ENCODE results near the gene USP40.

DNA sequence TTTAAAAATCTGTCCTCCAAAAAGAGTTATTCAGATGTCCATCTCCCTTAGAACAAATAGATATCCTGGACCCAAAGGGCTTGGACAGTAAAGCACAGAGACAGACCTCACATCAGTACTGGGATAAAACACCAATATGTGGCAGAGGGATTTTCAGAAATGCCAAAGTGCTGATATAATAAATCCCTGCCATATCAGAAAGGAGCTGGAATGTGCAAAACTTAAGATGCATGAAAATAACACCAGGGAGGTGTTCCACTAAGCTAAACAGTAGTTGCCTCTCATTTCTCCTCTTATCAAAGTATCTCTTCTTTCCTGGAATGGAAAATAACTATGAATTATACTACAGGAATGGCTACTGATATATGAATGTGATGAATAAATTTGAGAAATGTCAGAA, 13.2 kb downstream of the USP40 start:
- TF ChIP-seq CTCF (IDR thresholded peaks at IDR 0.05) (no peak), ESRRA (CRISPR knock-in tag; IDR thresholded peaks at IDR 0.05; ENCODE audit: borderline replicate concordance) (no peak), HMGA2 (CRISPR knock-in tag; IDR thresholded peaks at IDR 0.05) (no peak), CREB1 (CRISPR knock-in tag; IDR thresholded peaks at IDR 0.05) (no peak), NR3C1 (CRISPR knock-in tag; conservative IDR thresholded peaks at IDR 0.05; ENCODE audit: low read depth) (no peak), ZSCAN18 (CRISPR knock-in tag; IDR thresholded peaks at IDR 0.05) (no peak), PRDM15 (CRISPR knock-in tag; IDR thresholded peaks at IDR 0.05) (no peak), MYBL2 (CRISPR knock-in tag; IDR thresholded peaks at IDR 0.05) (no peak), EMX1 (CRISPR knock-in tag; IDR thresholded peaks at IDR 0.05) (no peak), RELA (CRISPR knock-in tag; IDR thresholded peaks at IDR 0.05; ENCODE audit: borderline replicate concordance) (no peak), NR1H2 (CRISPR knock-in tag; IDR thresholded peaks at IDR 0.05) (no peak), FOXP1 (CRISPR knock-in tag; IDR thresholded peaks at IDR 0.05; ENCODE audit: borderline replicate concordance) (no peak)
- TF ChIP-seq, protein P1, sequence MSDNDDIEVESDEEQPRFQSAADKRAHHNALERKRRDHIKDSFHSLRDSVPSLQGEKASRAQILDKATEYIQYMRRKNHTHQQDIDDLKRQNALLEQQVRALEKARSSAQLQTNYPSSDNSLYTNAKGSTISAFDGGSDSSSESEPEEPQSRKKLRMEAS (CRISPR knock-in tag; IDR thresholded peaks at IDR 0.05), result no peak
